ENCODE measurements around the gene ZNF865.

Gene ZNF865

DNA sequence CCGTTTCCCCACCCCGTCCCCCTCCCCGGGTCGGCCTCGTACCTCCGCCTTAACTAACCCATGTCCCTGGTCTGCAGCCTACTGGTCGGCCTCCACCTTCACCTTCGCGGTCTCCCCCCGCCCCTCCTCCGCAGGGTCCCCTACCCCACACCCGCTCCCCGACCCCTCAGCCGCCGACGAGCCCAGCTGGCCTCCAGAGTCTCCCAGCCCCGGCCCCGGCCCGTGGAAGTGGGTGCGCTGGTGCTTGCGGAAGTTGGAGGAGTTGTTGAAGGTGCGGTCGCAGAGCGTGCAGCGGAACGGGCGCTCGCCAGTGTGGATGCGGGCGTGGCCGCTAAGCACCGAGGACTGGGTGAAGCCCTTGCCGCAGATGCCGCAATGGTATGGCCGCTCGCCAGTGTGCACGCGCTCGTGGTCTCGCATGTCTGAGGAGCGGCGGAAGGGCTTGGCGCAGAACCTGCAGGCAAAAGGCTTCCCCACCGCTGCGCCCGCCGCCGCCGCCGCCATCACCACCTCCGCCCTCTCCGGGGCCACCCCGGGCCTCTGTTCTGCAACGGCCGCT lies 16.3 kb downstream of the ZNF865 start:
- Histone ChIP-seq H3K27ac (no peak overlapping the region), H3K27me3 (no peaks in the 10 kb centered on the region), H3K4me1 (peaks cover 33% of the 10 kb centered on the region), H3K4me2 (no peak overlapping the region), H3K9ac (no peak overlapping the region), H4K20me1 (peaks cover 20% of the 10 kb centered on the region; the same call in 1 of the 2 replicates), H3K4me3 (no peak overlapping the region), H3K36me3 (peaks cover 49% of the 10 kb centered on the region), H3K9me3 (no peaks in the 10 kb centered on the region)
- no peak for TF ChIP-seq Cebpa-rat (IDR thresholded peaks at IDR 0.05)

DNA sequence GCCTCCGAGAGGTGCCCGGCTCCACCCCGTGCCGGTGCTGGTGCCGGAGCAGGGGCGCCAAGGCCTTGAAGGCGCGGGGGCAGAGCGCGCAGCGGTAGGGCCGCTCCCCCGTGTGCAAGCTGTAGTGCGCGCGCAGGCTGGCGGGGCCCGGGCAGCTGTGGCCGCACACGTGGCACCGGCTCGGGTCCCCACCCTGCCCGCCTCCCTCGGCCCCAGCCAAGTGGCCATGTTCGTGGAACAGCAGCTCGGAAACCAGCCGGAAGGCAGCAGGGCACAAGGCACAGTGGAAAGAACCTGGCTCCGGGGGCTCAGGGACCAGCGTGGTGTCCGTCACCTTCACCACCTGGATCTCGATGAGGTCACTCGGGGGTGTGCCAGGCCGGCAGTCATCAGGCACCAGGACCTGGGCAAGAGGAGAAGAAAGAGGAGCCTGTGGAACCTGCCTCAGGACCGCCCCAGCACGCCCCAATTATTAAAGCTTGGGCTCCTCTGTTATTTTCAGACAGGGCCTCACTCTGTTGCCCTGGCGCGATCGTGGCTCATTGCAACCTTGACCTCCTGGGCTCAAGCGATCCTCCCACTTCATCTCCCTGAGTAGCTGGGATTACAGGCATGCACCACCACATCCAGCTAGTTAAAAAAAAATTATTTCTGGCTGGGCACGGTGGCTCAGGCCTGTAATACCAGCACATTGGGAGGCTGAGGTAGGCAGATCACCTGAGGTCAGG lies 17.0 kb downstream of the ZNF865 start:
- Histone ChIP-seq H3K4me1 (peaks cover 33% of the 10 kb centered on the region), H3K9ac (no peak overlapping the region), H3K4me2 (no peak overlapping the region), H3K4me3 (no peak overlapping the region), H3K36me3 (peaks cover 44% of the 10 kb centered on the region), H3K27ac (no peak overlapping the region), H3K27me3 (no peaks in the 10 kb centered on the region), H3K9me3 (no peaks in the 10 kb centered on the region), H4K20me1 (0 out of 2 replicates have a peak, but pooled peaks cover 20% of the 10 kb centered on the region)
- no peak for TF ChIP-seq Cebpa-rat (IDR thresholded peaks at IDR 0.05)

DNA sequence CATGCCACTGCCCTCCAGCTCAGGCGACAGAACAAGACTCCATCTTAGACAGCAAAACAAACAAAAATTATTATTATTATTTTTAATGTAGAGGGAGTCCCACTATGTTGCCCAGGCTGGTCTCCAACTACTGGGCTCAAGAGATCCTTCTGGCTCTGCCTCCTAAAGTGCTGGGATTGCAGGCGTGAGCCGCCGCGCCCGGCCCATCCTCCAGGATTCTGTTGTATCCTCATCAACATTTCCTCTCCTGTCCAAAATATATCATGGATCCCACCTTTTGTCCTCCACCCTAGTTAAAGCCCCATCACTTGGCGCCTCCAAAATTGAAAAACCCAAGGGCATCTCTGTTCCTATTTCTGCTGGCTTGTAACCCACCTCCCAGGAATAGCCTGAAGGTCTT lies 17.7 kb downstream of the ZNF865 start:
- 0 out of 2 replicates have a peak, but pooled peaks cover 20% of the 10 kb centered on the region for H4K20me1 ChIP-seq
- H3K36me3 ChIP-seq = peaks cover 36% of the 10 kb centered on the region
- H3K27ac ChIP-seq = no peak overlapping the region
- H3K4me1 ChIP-seq = peaks cover 33% of the 10 kb centered on the region
- H3K4me2 ChIP-seq = peak overlapping the region; percentile 10; the same call in 1 of the 2 replicates
- no peak for TF ChIP-seq Cebpa-rat (IDR thresholded peaks at IDR 0.05)
- H3K9ac ChIP-seq = no peak overlapping the region
- H3K4me3 ChIP-seq = no peak overlapping the region
- no peaks in the 10 kb centered on the region for H3K27me3 ChIP-seq
- H3K9me3 ChIP-seq = no peaks in the 10 kb centered on the region

DNA sequence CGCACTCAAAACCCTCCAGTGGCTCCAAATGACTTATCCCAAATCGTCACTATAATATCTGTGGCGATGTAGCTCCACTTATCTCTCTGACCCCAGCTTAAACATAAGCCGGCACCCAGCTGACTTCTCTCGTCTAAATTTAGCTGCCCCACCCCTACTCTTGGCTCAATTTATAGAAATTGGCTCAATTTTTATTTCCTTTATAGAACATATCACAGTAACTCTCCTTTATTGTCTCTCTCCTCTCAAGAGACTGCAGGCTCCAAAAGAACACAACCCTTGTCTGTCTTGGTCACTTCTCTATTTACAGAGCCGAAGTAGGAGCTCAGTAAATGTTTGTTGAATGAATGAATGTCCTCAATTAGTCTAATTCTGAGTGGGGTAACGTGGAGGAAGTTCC lies 18.1 kb downstream of the ZNF865 start:
- Histone ChIP-seq H3K4me3 (peak overlapping the region; percentile 52), H3K9ac (no peak overlapping the region), H3K27ac (no peak overlapping the region), H3K4me1 (peaks cover 35% of the 10 kb centered on the region), H3K27me3 (no peaks in the 10 kb centered on the region), H4K20me1 (0 out of 2 replicates have a peak, but pooled peaks cover 20% of the 10 kb centered on the region), H3K36me3 (peaks cover 32% of the 10 kb centered on the region), H3K4me2 (peak overlapping the region; percentile 10), H3K9me3 (no peaks in the 10 kb centered on the region)
- no peak for TF ChIP-seq Cebpa-rat (IDR thresholded peaks at IDR 0.05)

DNA sequence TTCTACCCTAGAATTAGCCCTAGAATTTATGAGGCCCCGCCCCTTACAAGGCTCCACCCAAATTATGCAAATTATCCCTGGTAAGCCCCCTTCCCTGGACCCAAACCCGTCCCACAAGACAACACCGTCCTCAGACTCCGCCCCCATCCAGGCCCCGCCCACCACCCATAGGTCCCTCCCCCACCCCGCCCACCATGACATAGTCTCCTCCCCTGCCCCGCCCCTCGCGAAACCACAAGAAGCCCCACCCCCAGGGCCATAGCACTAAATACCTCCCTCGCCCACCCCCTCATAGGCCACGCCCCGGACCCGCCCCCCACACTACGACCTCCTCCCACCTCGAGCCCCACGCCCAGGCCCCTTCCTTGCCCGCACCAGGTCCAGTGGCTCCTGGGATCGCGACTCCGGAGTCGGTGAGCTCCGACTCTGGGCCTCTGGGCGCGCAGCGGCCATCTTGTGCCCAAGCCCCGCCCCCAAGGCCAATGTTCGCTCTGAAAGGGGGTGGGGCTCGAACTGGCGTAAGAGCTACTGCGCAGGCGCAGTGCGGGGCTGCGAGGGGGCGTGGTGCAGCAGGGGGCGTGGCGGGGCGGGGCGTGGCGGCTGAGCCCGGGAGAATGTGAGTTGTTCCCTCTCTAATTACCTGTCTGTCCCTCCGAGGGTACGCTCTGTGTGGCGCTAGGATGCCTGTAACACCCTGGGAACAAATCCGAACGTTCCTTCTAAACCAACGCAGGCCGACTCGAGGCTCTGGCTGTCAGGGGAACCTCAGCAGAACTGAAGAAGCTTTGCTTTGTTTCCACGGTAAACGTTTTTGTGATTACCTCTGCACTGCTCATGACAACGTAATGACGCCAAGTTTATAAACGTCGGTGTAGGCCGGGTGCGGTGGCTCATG lies 18.9 kb downstream of the ZNF865 start, which contains the start of gene ZNF784:
Gene ZNF784 (minus strand): TSS at position 458 of the 895 bp plus-strand sequence. CDS start 5 bp downstream, at position 453.
- Histone ChIP-seq H3K9ac (peak within 1 kb of the TSS; percentile 79; the same call in 1 of the 2 replicates), H4K20me1 (0 out of 2 replicates have a peak, but pooled peaks cover 20% of the 10 kb centered on the region), H3K4me1 (peaks cover 43% of the 10 kb centered on the region), H3K36me3 (peaks cover 30% of the 10 kb centered on the region), H3K4me2 (peak within 1 kb of the TSS; percentile 79), H3K9me3 (no peaks in the 10 kb centered on the region), H3K27ac (peak within 1 kb of the TSS; percentile 80; the same call in 1 of the 2 replicates), H3K4me3 (peak within 1 kb of the TSS; percentile 63), H3K27me3 (no peaks in the 10 kb centered on the region)
- TF ChIP-seq Cebpa-rat (IDR thresholded peaks at IDR 0.05) = no peak

DNA sequence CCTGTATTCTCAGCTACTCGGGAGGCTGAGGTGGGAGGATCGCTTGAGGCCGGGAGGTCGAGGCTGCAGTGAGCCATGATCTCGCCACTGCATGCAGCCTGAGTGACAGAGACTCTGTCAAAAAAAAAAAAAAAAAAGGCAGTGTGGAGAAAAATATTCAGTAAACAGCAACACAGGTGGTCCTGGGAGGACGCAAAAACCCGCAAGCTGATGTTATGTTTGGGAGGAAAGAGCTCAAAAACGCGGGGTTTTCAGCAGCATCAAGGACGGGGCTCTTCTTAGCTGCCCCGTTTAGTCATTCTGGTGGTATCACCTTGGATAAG lies 19.5 kb downstream of the ZNF865 start:
- Histone ChIP-seq H3K9me3 (no peaks in the 10 kb centered on the region), H3K4me1 (peaks cover 49% of the 10 kb centered on the region), H3K27ac (no peak overlapping the region), H3K4me3 (peak overlapping the region; percentile 63), H4K20me1 (0 out of 2 replicates have a peak, but pooled peaks cover 20% of the 10 kb centered on the region), H3K27me3 (no peaks in the 10 kb centered on the region), H3K9ac (peak overlapping the region; percentile 79; the same call in 1 of the 2 replicates), H3K36me3 (peaks cover 25% of the 10 kb centered on the region), H3K4me2 (peak overlapping the region; percentile 79)
- no peak for TF ChIP-seq Cebpa-rat (IDR thresholded peaks at IDR 0.05)

DNA sequence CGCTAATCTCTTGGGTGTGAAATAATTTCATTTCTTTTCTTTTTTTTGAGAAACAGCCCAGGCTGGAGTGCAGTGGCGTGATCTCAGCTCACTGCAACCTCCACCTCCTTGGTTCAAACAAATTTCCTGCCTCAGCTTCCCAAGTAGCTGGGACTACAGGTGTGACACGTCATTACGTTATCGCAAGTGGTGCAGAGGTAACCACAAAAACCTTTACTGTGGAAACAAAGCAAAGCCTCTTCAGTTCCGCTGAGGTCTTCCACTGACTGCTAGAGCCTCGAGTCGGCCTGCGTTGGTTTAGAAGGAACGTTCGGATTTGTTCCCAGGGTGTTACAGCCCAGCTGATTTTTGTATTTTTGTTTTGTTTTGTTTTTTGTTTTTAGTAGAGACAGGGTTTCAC lies 20.9 kb downstream of the ZNF865 start:
- H3K9me3 ChIP-seq = no peaks in the 10 kb centered on the region
- no peak overlapping the region for H3K27ac ChIP-seq
- H3K9ac ChIP-seq = no peak overlapping the region
- H3K4me1 ChIP-seq = peaks cover 46% of the 10 kb centered on the region
- H3K4me3 ChIP-seq = no peak overlapping the region
- no peak overlapping the region for H3K4me2 ChIP-seq
- 0 out of 2 replicates have a peak, but pooled peaks cover 20% of the 10 kb centered on the region for H4K20me1 ChIP-seq
- H3K36me3 ChIP-seq = peaks cover 11% of the 10 kb centered on the region
- no peaks in the 10 kb centered on the region for H3K27me3 ChIP-seq
- no peak for TF ChIP-seq Cebpa-rat (IDR thresholded peaks at IDR 0.05)

DNA sequence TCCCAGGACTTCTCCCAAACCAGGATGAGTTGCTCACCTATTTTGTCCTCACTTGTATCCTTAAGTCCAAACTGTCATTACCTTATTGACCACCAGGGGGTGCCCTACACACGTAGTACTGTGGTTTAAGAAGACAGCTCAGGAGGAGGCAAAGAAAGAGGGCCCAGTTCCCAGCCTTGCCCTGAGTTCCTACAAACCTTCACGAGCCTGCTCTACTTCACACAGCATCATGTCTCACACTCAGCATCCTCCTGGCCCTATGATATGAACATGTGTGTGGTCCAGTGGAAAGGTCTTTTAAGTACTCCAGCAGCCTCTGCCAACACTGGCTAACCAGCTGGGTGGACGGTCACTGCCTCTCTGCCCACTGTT lies 27.0 kb downstream of the ZNF865 start:
- H3K36me3 ChIP-seq = no peaks in the 10 kb centered on the region
- no peaks in the 10 kb centered on the region for H4K20me1 ChIP-seq
- TF ChIP-seq Cebpa-rat (IDR thresholded peaks at IDR 0.05) = no peak
- no peak overlapping the region for H3K9ac ChIP-seq
- 0 out of 2 replicates have a peak overlapping the region, but pooled peaks have one; percentile 18 for H3K4me2 ChIP-seq
- no peaks in the 10 kb centered on the region for H3K9me3 ChIP-seq
- H3K4me3 ChIP-seq = no peak overlapping the region
- no peaks in the 10 kb centered on the region; the same call in 1 of the 2 replicates for H3K27me3 ChIP-seq
- no peak overlapping the region for H3K27ac ChIP-seq
- H3K4me1 ChIP-seq = peaks cover 75% of the 10 kb centered on the region

DNA sequence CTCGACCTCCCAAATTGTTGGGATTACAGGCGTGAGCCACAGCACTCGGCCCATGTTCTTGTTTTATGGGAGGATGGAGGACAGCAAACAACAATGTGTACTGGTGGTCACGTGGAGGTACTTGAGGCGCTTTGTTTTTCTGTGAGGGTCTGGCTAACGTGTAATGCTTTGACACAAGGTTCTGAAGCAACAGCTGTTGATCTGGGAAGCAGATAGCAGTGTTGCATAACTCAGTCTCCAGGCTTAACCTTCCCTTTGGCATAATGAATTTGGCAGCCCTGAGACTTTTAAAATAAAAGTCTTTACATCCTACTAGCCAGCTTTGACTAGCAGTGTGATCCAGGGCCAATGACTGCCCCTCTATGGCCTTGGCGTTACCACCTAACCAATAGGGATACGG lies 28.4 kb downstream of the ZNF865 start:
- Histone ChIP-seq H4K20me1 (no peaks in the 10 kb centered on the region), H3K27ac (peak overlapping the region; percentile 96), H3K27me3 (no peaks in the 10 kb centered on the region; the same call in 1 of the 2 replicates), H3K36me3 (peaks cover 7% of the 10 kb centered on the region), H3K9ac (peak overlapping the region; percentile 97), H3K4me2 (peak overlapping the region; percentile 97), H3K4me3 (peak overlapping the region; percentile 89; the same call in 1 of the 2 replicates), H3K4me1 (peaks cover 82% of the 10 kb centered on the region), H3K9me3 (no peaks in the 10 kb centered on the region)
- TF ChIP-seq Cebpa-rat (IDR thresholded peaks at IDR 0.05) = no peak
